Stimulated activated CD4-positive, alpha-beta T cell treated with anti-CD3 and anti-CD28 coated beads, Interleukin-15, amount 100 ng/mL, for 48 hours (primary cell): ENCODE results near the gene CENPS.
A peak's percentile ranks its signal among the peaks of the same experiment; 100 is the strongest.
"Not testable (repeated sequence)": the region's sequence is repeated elsewhere in the genome, so short reads cannot be mapped to it uniquely, and the experiment has no call there.

Experiments used
- DNase-seq, 2 donors: peaks; one replicate each; pipeline ENCODE4 v3.0.0-alpha.2; 2020; ENCODE audit warnings: low read depth in 2 of 2

CENPS gene

DNA sequence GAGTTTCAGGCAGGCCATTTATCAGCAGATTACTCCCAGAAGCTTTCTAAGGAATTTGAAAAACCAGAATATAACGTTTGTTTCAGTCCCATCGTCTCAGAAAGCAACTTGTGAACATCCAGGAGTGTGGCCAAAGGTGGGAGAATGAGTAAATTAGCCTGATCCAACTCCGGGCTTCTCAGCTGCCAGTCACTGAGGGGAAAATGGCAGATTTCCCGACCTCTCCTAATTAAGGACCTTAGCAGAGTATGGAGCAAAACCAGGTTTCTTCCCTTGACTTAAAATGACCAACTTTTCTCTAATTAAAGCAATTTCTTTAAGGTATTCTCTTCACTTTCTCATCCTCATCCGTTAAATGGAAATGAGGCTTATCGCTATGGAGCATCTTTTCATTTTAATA is 20.6 kb downstream of the CENPS start:
- no peak for DNase-seq

DNA sequence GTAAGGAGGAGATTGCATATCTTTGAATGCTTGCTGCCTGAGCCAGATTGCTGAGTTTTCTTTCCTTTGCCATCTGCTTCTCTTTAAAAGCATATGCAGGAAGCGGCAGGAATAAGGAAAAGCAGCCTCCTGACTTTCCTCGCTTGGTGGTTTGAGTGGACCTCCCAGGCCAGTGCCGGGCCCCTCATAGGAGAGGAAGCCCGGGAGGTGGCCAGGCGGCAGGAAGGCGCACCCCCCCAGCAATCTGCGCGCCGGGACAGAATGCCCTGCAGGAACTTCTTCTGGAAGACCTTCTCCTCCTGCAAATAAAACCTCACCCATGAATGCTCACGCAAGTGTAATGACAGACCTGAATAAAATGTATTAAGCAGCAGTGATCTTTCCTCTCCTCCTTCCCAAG is 21.1 kb downstream of the CENPS start:
- no peak for DNase-seq

DNA sequence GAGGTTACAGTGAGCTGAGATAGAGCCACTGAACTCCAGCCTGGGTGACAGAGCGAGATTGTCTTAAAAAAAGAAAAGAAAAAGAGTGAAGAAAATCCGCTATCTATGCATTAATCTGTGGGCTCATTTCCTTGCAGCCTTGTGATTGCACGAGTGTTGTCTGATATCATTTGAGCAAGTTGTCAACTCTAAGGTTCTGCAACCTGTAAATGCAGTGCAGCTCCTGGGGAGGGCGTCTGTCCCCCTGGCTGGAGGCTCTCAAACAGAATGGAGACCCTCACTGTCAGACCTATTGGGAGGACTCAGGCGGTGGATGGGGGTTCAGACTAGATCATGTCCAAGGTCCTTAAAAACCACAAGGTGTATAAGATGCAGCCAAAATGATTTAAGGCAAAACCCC is 25.8 kb downstream of the CENPS start:
- no peak for DNase-seq

DNA sequence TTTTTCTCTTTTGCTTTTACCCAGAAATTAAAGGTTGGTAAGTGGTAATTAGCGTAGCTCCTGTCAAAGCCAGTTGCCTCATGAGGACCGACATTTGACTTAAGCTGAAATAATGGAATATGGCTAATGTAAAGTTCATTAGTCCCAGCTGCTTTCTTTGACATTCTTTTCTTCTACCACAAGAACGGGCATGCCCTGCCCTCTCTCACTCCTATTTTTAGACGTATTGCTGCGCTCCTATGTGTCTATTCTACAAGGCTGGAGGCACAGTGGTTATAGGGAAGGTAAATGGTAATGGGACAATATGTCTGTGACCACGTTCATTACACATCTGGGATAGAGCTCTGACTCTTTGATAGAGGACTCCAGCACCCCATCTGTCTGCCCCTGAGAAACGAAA is 26.4 kb downstream of the CENPS start:
- DNase-seq, result no peak

DNA sequence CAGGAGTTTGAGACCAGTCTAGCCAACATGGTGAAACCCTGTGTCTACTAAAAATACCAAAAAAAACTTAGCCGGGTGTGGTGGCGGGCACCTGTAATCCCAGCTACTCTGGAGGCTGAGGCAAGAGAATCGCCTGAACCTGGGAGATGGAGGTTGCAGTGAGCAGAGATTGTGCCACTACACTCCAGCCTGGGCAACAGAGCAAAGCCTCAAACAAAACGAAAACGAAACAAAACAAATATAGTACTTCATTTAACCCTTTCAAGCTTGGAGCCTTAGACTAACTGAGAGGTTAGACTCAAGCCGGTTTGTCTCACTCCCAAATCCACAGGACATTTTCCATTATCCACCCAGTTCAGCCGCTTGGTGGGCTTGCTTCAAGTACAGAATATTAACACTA is 27.2 kb downstream of the CENPS start:
- DNase-seq, result not testable (repeated sequence)

DNA sequence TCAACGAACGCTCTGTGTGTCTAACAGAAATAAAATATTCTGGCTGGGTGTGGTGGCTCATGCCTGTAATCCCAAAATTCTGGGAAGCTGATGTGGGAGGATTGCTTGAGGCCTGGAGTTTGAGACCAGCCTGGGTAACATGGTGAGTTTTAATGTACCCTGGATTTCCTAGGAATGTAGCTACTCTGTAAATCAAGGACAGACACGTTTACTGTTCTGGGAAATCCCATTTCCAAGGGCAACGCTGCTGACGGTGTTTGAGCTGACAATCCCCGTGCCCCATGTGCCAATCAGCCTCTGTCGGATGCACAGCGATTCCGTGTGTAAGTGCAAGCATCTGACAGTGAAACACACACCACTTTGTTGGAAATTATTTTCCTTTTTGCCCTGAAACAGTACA is 27.6 kb downstream of the CENPS start:
- no peak for DNase-seq

DNA sequence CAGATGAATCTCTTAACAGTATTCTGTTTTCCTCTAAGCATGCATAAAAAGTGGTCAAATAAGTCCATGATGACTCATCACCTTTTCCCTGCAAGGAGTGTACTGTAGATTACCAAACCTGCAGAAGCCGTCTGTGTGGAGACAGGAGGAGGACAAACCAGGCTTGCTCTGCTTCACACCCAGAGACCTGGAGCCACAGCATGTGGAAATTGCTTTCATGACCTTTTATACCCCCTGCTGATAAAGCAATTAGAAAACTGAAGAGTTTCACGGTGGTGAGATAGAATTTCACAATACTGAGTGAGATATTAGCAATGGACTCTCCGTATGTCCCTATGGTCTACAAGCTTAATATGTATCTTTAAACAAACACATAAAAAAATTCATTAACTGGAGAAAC is 29.0 kb downstream of the CENPS start:
- no peak for DNase-seq

DNA sequence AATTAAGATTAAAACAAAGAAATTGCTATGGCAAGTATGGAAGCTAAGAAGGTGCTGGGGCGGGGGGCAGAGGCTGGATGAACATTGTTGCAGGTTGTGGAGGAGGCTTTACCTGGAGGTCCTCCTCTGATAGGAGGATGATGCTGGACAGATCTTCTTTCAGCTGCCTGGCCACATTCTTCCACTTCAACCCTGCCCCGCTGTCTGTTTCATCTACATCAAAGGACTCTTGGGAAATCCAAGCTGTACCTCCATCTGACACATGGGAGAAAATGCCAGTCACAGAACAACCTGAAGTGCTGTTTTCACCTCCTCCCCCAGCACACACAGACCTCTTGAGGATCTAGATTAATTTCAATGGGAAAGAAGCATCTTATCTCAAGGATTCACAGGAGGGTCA is 36.8 kb downstream of the CENPS start:
- no peak for DNase-seq

DNA sequence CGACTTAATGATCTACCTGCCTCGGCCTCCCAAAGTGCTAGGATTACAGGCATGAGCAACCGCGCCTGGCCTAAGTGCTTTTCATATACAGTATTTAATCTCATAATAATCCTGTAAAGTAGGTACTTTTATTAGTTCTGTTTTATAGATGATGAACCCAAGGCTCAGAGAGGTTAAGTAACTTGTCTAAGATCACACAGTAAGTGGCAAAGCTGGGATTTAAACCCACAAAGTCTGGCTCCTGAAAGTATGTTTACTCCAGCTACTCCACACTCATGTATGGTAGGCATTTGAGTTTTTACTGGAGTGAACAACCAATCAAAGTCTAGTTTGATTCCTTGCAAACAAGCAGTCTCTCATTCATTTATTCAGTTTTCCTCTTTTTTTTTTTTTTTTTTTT is 39.8 kb downstream of the CENPS start:
- no peak for DNase-seq

DNA sequence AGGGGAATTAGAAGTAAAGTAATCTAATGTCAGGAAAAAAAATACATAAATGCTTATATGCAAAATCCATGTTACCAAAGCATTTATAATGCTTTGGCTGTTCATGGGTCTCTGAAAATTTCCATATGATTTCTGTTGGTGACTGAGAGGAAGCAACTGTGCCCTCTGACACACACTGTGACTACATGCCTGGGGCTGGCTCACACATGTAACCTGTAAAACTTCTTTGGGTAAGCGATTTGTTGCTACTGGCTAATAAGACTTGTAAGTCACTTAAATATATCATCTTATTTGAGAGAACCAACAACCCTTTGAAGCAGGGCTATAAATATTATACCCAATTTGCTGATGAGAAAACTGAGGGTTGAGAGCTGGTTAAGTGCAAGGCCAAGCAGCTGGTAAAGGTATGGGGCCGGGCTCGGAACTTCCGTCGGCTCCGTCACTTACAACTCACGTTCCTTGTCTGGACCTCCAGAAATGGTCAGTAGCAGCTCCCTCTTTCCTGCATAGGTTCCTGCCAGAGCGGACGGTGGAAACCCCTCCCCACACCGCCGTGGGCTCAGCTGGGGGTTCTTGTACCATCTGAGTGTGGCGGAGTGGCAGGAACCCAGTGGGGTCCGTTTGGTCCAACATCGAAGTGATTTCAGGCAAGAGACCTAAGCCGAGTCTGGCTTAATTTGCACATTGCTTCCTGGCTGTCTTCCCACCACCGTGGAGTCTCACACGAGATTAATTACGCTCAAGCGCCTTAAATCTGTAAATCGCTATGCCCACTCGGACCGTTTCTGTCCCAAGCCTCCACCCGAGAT is 41.4 kb downstream of the CENPS start:
- DNase-seq, result no peak

DNA sequence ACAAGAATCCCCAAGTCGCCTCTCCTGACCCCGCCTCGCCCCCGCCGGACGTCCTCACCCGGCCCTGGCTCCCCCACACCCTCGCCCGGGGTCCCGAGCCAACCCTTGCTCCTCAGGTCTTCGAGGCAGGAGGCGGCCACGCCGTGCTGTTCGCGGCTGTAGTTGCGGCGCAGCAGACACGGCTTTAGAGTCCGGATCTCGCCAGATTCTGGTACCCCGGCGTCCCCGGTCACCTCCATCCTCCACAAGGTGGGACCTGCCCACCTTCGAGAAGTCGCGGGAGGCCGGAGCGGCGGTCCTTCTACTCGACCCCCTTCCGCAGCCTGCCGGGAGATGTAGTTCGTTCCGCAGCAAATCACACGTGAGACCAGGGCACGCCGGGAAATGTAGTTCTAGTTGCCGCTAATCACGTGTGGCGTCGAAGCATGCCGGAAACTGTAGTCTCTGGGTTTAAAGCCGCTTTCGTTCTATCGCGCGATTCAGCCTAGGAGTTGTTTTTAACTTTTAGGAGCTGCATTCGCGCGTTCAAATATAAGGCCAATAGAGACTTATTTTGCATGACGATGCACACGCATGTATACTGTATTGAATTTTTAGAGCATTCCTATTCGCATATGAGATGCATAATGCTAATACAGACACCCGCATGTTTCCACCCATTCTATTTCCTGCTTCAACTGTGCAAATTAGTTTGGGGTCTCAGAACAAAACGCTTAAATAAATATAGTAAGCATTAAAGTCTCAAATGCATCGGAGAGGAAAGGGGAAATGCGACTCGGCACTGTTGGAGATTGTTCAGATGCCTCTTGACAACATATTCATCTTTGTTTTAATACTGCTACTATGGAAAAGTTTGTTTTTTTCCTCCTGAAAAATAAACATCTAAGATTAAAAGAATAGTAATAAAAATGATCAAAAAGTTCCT is 42.2 kb downstream of the CENPS start, which contains the start of gene DFFA:
TSS of gene DFFA (minus strand) at position 310 of the 925 bp plus-strand sequence. CDS start at position 239, 71 bp downstream.
- peak; percentile 86 to 88 for DNase-seq

DNA sequence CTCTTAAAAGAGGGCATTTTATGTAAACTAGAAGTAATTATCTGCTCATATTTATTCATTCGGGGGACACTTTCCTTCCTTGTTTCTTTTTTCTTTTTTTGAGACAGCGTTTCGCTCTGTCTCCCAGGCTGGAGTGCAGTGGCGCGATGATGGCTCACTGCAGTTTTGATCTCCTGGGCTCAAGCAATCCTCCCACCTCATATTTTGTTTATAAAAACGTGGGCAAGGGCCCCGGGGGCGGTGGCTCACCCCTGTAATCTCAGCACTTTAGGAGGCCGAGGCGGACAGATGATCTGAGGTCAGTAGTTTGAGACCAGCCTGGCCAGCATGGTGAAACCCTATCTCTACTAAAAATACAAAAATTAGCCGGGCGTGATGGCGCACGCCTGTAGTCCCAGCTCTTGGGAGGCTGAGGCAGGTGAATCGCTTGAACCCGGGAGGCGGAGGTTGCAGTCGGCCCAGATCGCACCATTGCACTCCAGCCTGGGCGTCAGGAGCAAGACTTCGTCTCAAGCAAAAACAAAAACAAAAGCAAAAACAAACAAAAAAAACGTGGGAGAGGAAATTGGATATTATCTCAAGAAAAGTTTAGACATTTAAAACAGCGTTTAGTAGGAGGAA is 43.0 kb downstream of the CENPS start:
- no peak for DNase-seq

DNA sequence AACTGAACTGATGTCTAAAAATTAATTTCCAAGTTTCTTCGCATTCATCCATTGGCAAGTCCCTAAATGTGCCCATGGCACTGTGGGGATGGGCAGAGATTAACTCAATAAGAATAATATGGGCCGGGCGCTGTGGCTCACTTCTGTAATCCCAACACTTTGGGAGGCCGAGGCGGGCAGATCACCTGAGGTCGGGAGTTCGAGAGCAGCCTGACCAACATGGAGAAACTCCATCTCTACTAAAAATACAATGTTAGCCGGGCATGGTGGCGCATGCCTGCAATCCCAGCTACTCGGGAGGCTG is 44.0 kb downstream of the CENPS start:
- not testable (repeated sequence) for DNase-seq

DNA sequence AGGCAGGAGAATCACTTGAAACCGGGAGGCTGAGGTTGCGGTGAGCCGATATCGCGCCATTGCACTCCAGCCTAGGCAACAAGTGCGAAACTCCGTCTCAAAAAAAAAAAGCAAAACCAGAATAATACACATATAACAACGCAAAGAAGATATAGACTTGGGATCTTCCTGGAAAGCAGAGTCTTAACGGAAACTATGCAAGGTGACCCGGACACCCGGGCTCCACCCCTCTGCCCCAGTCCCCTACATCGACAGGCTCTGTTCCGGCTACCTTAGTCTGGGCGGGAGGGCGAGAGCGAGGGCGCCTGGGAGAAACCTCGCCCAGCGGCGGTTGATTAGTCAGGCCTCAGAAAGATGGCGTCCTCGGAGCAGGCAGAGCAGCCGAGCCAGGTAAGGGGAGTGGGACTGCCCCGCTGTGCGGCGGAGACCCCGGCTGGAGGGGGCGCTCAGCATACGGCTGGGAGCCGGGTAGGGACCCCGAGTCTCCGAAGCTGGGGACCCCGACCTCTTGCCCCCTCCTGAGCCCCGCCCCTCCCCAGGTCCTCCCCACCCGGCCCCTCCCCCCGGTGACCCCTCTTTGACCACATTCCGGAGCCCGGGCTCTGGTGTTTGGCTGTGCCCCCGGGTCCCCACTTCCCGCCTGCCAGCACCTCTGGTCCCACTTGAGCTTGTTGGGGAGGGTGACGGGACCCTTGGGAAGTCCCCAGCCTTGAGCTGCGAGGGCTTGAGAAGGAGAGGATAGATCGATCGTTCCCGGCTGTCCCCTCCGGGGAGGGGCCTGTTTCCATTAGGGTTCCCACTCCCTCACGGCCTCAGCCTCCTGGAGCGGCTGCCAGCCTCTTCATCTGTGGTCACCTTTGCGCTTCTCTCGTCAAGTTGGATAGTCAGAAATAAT is 44.6 kb downstream of the CENPS start, which contains the start of gene PEX14:
TSS of gene PEX14 (plus strand) at position 338 of the 895 bp plus-strand sequence. CDS start at position 355, 17 bp downstream.
- peak; percentile 81 to 86 for DNase-seq

DNA sequence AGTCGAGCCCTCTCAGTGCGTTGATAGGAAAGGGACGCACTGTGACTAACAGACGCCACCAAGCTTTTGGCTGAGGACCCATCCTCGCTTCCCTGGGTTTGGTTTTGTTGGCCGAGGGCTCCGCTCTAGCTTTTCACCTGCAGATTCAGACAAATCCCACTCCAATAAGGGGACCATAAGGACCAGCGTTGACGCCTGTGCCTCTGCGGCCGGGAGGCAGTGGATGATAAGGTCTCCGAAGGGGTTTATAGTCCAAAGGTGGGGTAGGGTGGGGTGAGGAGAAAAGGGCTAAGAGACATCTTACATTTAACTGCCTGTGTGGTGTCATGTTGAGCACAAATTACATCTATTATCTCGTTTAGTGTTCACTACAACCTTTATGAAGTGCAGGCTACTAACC is 45.3 kb downstream of the CENPS start:
- no peak for DNase-seq

DNA sequence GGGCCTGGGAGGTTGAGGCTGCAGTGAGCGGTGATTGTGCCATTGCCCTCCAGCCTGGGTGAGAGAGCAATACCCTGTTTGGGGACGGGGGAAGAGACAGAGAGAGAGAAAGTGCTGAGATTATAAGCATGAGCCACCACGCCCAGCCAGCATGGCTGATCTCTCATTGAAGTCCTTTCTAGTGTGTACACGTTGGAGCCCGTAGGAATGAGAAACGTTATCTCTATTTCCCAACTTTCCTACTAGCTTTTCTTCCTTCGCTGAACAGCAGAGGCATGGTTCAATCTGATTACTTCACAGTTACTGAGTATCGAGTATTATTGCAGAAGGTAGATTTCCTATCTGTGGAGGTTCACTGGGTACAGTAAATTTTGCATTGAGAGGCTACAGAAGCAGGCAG is 49.1 kb downstream of the CENPS start:
- no peak for DNase-seq

DNA sequence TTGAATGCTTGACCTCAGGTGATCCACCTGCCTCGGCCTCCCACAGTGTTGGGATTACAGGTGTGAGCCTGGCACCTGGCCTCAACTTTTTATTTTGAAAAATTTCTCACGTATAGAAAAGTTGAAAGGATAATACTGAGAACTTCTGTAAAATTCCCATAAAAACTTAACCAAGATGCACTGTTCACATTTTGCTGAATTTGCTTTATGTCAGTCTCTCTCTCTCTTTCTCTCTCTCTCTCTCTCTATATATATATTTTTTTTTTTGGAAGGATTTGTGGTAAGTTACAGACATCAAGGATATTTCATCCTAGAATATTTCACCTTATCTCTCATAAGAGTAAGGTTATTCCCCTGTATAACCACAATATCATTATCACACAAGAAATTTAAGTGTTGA is 50.4 kb downstream of the CENPS start:
- DNase-seq, result no peak

DNA sequence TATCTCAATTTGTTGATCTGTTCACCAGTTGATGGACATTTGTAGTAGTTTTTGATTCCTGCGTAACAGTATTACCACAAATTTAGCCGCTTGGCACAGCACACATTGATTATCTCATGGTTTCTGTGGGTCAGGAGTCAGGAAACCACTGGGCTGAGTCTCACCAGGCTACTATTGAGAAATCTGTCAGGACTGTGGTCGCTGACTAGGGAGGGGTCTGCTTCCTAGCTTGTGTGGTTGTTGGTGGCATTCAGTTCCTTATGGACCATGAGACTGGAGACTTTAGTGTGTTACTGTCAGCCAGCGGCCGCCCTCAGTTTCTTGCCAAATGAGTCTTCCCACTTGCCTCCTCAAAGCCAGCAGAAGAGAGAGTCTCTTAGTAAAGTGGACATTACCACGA is 54.3 kb downstream of the CENPS start:
- DNase-seq, result no peak

DNA sequence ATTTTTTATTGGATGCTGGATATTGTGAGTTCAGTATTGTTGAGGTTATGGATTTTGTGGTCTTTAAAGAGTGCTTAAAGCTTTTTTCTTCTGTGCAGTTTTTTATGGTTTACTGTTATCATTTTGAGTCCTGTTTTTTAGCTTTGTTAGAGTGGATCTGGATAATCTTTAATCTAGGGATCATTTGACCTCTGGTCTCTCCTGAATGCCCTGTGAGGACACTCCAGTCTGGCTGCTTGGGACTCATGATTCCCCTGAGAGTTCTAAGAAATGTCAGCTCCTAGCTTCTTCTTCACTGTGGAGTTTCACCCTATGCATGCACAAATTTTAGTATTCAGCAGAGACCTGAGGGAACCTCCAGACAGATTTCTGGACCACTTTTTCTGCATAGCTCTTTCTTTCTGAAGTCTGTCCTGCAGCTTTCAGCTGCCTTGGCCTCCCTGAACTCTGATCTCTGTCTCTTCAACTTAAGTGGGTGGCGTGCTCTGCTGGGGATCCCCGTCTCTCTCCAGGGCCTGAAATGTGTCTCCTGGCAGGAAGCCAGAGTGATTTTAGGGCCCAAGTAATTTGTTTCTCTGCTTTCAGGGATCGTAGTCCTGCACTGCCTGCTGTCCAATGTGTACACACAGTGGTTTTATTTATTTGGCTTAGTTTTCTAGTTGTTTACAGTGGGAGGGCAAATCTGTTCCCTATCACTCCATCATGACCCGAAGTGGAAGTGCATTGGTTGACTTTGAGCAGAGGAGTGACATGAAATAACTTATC is 59.2 kb downstream of the CENPS start:
- DNase-seq, result no peak

DNA sequence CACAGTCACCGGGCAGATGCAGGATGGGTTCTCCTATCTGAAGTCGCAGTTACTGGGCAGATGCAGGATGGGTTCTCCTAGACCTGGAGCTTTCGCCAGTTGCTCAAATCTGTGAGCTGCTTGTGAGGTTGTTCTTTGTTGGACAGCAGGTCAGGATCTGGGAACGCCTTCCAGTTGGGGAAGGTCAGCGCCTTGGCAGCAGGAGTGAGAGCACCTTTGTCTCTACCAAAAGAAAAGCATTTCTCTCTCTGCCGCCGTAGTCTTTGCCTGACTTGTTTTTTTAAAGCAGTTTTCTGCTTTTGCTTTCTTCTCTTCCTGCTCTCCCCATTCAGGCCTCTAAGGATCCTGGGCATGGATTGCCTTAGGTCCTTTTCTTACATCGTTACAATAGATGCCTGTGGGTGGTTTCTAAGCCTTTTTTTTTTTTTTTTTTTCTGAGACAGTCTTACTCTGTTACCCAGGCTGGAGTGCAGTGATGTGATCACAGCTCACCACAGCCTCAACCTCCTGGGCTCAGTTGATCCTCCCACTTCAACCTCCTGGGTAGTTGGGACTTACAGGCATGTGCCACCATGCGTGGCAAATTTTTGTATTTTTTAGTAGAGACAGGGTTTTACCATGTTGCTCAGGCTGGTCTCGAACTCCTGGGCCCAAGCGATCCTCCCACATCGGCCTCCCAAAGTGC is 60.2 kb downstream of the CENPS start:
- no peak for DNase-seq
